Loucy (cell line): ENCODE results near the gene CNFN.

ENCODE experiments used
- H2AFZ ChIP-seq: fragments of 200-600 bp; sonication (generic); 2 replicates; pipeline ENCODE4 v1.6.0; 2016; ENCODE audit warnings: antibody characterized with exemption, mild to moderate bottlenecking, low read length, moderate library complexity
- H3F3A ChIP-seq: fragments of 200-600 bp; 2 replicates; pipeline ENCODE4 v1.6.0; 2016; ENCODE audit warnings: antibody characterized with exemption, low read depth, mild to moderate bottlenecking
- H3K27me3 ChIP-seq: fragments of 200-600 bp; sonication (generic); 2 replicates; pipeline ENCODE4 v1.6.1; 2014; ENCODE audit warnings: low read length, mild to moderate bottlenecking; ENCODE audit not compliant: insufficient read depth, poor library complexity, severe bottlenecking
- H3K36me3 ChIP-seq: fragments of 200-600 bp; sonication (generic); 2 replicates; pipeline ENCODE4 v1.6.1; 2016; ENCODE audit warnings: low read length; ENCODE audit not compliant: insufficient read depth
- H3K4me1 ChIP-seq: fragments of 200-600 bp; sonication (generic); 2 replicates; pipeline ENCODE4 v1.5.1; 2014; ENCODE audit warnings: low read length, mild to moderate bottlenecking; ENCODE audit not compliant: insufficient read depth, poor library complexity, severe bottlenecking
- H3K4me2 ChIP-seq: fragments of 200-600 bp; sonication (generic); 2 replicates; pipeline ENCODE4 v1.6.0; 2014; ENCODE audit warnings: antibody characterized with exemption, low read length, low read depth, mild to moderate bottlenecking; ENCODE audit not compliant: poor library complexity, severe bottlenecking
- H3K4me3 ChIP-seq: fragments of 200-600 bp; sonication (generic); 2 replicates; pipeline ENCODE4 v1.5.1; 2014; ENCODE audit warnings: low read length, mild to moderate bottlenecking, mixed read lengths; ENCODE audit not compliant: poor library complexity, severe bottlenecking
- H3K79me2 ChIP-seq: fragments of 200-600 bp; sonication (generic); 2 replicates; pipeline ENCODE4 v1.6.1; 2014; ENCODE audit warnings: low read length; ENCODE audit not compliant: insufficient read depth
- H3K9ac ChIP-seq: fragments of 200-600 bp; sonication (generic); 2 replicates; pipeline ENCODE4 v1.6.0; 2014; ENCODE audit warnings: mild to moderate bottlenecking, low read depth, low read length, moderate library complexity; ENCODE audit not compliant: poor library complexity, severe bottlenecking
- H3K9me2 ChIP-seq: fragments of 200-600 bp; sonication (generic); replicated peaks from 2 replicates; pipeline ENCODE4 v1.6.1; 2016; ENCODE audit warnings: low read depth, low read length, mixed read lengths
- H3K9me3 ChIP-seq: fragments of 200-600 bp; sonication (generic); 2 replicates; pipeline ENCODE4 v1.6.1; 2014; ENCODE audit warnings: mild to moderate bottlenecking, antibody characterized with exemption, low read length, low read depth; ENCODE audit not compliant: insufficient read depth
- H4K20me1 ChIP-seq: fragments of 200-600 bp; sonication (generic); 2 replicates; pipeline ENCODE4 v1.6.0; 2014; ENCODE audit warnings: antibody characterized with exemption, low read length, mild to moderate bottlenecking; ENCODE audit not compliant: insufficient read depth, poor library complexity, severe bottlenecking
- CTCF ChIP-seq: fragments of 200-600 bp; sonication (generic); conservative IDR thresholded peaks from 2 replicates; pipeline ENCODE4 v1.5.1; 2014; ENCODE audit warnings: mild to moderate bottlenecking, antibody characterized with exemption, low read length
- EZH2phosphoT487 ChIP-seq: fragments of 200-600 bp; IDR thresholded peaks from 2 replicates; pipeline ENCODE4 v1.6.1; 2018; ENCODE audit warnings: antibody characterized with exemption, mild to moderate bottlenecking, moderate library complexity, borderline replicate concordance

The CNFN gene

DNA sequence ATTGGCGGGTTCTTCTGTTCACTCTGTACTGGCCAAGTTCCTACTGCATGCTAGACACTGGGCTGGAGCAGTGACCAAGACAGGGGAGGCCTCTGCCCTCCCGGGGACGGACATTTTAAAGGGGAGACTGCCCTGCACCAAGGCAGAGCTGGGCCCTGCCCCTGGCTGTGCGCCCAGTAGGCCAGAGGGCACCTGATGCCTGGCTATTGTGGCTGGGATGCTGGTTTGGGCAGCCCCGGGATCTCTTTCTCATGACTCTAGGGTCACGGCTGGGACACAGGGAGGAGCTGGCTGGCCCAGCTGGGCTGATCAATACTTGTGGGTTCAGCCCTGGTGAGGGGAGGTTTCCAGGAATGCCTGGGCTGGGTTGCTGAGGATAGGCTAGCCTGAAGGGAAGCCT lies 19.4 kb upstream of the CNFN start:
- H3K27me3 ChIP-seq: no peaks in the 10 kb centered on the region
- H3K4me2 ChIP-seq: no peak overlapping the region
- H3K4me3 ChIP-seq: no peak overlapping the region
- no peaks in the 10 kb centered on the region for H3K4me1 ChIP-seq
- no peaks in the 10 kb centered on the region for H4K20me1 ChIP-seq
- TF ChIP-seq EZH2phosphoT487 (no peak), CTCF (no peak)
- no peaks in the 10 kb centered on the region for H3K9me3 ChIP-seq
- H2AFZ ChIP-seq: no peak overlapping the region
- H3K9ac ChIP-seq: no peak overlapping the region
- no peaks in the 10 kb centered on the region for H3K79me2 ChIP-seq
- no peaks in the 10 kb centered on the region for H3K9me2 ChIP-seq
- H3K36me3 ChIP-seq: no peaks in the 10 kb centered on the region; the same call in 1 of the 2 replicates
- H3F3A ChIP-seq: no peaks in the 10 kb centered on the region

- Histone ChIP-seq H3K36me3 (no peaks in the 10 kb centered on the region; the same call in 1 of the 2 replicates), H3F3A (no peaks in the 10 kb centered on the region), H3K4me3 (no peak overlapping the region), H2AFZ (no peak overlapping the region), H3K9me3 (no peaks in the 10 kb centered on the region), H3K4me2 (no peak overlapping the region), H3K9me2 (no peaks in the 10 kb centered on the region), H3K79me2 (no peaks in the 10 kb centered on the region), H4K20me1 (no peaks in the 10 kb centered on the region), H3K27me3 (no peaks in the 10 kb centered on the region), H3K9ac (no peak overlapping the region), H3K4me1 (no peaks in the 10 kb centered on the region)
- TF ChIP-seq CTCF: no peak
- no peak for TF ChIP-seq EZH2phosphoT487
Observed at GRCh38 chr19:42407816-42408175, 17.7 kb upstream of the CNFN start.

DNA sequence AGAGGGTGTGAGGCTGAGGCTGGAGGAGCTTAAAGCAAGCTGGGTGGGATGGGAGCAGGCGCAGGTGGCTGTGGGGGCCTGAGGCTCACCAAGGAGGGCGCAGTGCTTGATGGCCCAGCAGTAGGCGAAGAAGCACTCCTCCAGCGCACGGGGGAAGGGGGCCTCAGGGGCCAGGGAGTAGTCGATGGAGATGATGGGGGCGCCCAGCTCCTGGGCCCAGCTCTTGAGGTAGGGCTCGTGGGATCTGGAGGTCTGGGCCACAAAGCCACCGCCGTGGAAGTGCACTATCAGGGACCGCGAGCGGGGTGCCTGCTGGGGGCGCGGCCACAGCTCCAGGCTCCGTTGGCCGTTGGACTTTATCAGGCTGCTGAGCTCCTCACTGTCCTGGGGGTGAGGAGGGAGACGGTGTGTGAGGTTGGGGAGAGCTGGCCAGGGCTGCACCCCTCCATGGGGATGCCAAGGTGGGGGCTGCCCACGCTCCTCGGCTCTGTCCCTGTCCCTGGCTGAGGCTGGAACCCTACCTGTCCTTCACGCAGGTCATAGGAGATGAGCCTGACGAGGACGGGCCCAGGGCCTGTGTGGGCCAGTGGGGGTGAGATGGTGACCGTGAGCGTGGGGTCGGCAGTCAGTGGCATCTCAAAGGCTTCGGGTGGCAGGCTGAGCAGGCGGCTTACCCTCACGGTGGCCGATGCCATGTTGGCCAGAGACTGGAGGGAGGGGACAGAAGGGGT lies 17.2 kb upstream of the CNFN start:
- H3F3A ChIP-seq: no peaks in the 10 kb centered on the region
- H3K79me2 ChIP-seq: no peaks in the 10 kb centered on the region
- H3K4me2 ChIP-seq: no peak overlapping the region
- H3K4me1 ChIP-seq: no peaks in the 10 kb centered on the region
- H2AFZ ChIP-seq: no peak overlapping the region
- H3K9me2 ChIP-seq: no peaks in the 10 kb centered on the region
- H3K4me3 ChIP-seq: no peak overlapping the region
- H3K9ac ChIP-seq: no peak overlapping the region
- no peaks in the 10 kb centered on the region for H4K20me1 ChIP-seq
- no peaks in the 10 kb centered on the region for H3K9me3 ChIP-seq
- no peaks in the 10 kb centered on the region for H3K27me3 ChIP-seq
- no peaks in the 10 kb centered on the region; the same call in 1 of the 2 replicates for H3K36me3 ChIP-seq
- TF ChIP-seq EZH2phosphoT487 (no peak), CTCF (no peak)
